ENCODE measurements around the gene KRABD2.
"Not testable (repeated sequence)": the region's sequence is repeated elsewhere in the genome, so short reads cannot be mapped to it uniquely, and the experiment has no call there.

The KRABD2 gene

DNA sequence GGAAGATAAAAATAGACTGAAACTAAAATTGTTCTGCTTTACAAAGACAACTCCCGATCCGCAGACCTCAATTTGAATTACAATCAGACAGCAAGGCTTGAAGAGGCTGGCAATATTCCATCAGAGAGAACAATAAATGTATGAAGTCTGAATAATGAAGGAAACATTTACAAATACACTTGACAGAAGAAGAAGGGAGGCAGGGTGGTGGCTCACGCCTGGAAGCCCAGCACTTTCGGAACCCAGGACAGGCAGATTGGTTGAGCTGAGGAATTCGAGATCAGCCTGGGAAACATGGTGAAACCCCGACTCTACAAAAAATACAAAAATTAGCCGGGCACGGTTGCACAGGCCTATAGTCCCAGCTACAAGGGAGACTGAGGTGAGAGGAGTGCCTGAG is 22.3 kb downstream of the KRABD2 start:
- in situ Hi-C loops (cut with MboI; ENCODE audit: low sequenced_read_pairs, unreplicated experiment) = no loop called here
- TF ChIP-seq, protein P1, sequence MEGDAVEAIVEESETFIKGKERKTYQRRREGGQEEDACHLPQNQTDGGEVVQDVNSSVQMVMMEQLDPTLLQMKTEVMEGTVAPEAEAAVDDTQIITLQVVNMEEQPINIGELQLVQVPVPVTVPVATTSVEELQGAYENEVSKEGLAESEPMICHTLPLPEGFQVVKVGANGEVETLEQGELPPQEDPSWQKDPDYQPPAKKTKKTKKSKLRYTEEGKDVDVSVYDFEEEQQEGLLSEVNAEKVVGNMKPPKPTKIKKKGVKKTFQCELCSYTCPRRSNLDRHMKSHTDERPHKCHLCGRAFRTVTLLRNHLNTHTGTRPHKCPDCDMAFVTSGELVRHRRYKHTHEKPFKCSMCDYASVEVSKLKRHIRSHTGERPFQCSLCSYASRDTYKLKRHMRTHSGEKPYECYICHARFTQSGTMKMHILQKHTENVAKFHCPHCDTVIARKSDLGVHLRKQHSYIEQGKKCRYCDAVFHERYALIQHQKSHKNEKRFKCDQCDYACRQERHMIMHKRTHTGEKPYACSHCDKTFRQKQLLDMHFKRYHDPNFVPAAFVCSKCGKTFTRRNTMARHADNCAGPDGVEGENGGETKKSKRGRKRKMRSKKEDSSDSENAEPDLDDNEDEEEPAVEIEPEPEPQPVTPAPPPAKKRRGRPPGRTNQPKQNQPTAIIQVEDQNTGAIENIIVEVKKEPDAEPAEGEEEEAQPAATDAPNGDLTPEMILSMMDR (IDR thresholded peaks at IDR 0.05; ENCODE audit: borderline replicate concordance, control extremely low read depth, extremely low read depth, insufficient read depth, missing control alignments) = no peak
- DNase-seq (ENCODE audit: low spot score) = no peak

DNA sequence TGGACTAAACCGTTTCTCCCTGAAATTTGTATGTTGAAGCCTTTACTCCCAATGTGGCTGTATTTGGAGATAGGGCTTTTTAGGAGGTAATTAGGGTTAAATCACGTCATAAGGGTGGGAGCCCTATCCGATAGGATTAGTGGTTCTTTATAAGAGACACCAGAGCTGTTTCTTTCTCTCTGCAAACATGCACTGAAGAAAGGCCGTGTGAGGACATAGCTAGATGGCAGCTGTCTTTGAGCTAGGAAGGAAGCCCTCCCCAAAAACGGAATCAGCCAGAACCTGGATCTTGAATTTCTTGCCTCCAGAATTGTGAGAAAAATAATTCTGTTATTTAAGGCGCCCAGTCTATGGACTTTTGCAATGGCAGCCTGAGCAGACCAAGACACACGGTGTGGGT is 22.8 kb downstream of the KRABD2 start:
- TF ChIP-seq, protein P1 (IDR thresholded peaks at IDR 0.05; ENCODE audit: borderline replicate concordance, control extremely low read depth, extremely low read depth, insufficient read depth, missing control alignments) = no peak
- in situ Hi-C loops (cut with MboI; ENCODE audit: low sequenced_read_pairs, unreplicated experiment) = no loop called here
- DNase-seq (ENCODE audit: low spot score) = no peak

DNA sequence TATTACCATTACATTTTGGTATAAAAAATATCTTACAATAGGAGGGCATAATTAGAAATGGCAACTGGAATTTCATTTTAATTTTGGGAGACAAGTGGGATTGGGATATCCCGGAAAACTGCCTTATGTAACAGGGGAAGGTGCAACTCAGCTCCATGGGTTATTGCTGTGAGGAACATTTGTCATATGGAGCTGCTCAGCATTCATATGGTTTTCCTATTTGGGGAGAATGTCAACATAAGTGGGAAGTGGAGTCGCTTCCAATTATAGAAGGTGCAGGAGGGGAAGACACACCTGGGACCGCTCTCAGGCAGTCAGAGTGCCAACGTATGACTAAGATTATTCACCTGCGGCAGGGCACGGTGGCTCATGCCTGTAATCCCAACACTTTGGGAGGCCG is 26.2 kb downstream of the KRABD2 start:
- no peak for DNase-seq (ENCODE audit: low spot score)
- TF ChIP-seq, protein P1 (IDR thresholded peaks at IDR 0.05; ENCODE audit: borderline replicate concordance, control extremely low read depth, extremely low read depth, insufficient read depth, missing control alignments) = no peak
- in situ Hi-C loops (cut with MboI; ENCODE audit: low sequenced_read_pairs, unreplicated experiment) = no loop called here

DNA sequence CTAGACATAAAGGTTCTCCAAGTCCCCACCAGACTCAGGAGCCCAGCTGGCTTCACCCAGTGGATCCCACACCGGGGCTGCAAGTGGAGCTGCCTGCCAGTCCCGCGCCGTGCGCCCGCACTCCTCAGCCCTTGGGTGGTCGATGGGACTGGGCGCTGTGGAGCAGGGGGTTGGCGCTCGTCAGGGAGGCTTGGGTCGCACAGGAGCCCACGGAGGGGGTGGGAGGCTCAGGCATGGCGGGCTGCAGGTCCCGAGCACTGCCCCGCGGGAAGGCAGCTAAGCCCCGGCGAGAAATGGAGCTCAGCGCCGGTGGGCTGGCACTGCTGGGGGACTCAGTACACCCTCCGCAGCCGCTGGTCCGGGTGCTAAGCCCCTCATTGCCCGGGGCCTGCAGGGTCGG is 29.5 kb downstream of the KRABD2 start:
- in situ Hi-C loops (cut with MboI; ENCODE audit: low sequenced_read_pairs, unreplicated experiment); DNase-seq (ENCODE audit: low spot score): not testable (repeated sequence)

DNA sequence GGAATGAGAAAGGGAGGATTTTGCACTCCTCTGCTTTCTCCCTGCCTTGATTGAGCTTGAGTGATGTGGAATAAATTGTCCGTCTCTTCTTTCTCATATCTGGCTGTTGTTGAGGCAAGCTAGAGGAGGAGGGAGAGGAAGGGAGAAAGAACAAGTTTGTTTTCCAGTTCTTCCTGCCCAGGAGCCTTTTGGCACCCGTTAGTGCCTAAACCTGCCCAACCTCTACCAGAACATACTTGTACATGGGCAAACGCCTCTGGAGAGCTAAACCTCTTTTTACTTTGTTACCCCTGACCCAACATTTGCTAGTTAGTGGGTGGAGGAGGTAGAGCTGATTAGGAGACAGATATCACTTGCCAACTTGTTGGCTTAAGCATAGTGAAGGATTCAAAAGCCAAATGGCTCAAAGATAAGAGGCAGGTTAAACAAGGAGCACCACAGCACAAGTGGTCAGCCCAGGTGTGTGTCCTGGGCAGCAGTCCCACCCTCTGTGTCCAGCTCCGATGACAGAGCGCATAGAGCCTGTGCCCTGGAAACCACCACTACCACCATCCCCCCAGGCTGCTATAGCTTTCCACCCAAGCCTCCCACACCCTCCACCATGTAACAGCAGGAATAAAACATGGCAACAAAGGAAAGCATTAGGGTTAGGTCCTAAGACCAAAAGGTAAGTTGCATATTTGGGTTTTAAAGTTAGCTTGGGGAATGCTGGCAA is 30.4 kb downstream of the KRABD2 start:
- DNase-seq (ENCODE audit: low spot score) = no peak
- in situ Hi-C loops (cut with MboI; ENCODE audit: low sequenced_read_pairs, unreplicated experiment) = no loop called here
- TF ChIP-seq, protein P1 (IDR thresholded peaks at IDR 0.05; ENCODE audit: borderline replicate concordance, control extremely low read depth, extremely low read depth, insufficient read depth, missing control alignments) = no peak

DNA sequence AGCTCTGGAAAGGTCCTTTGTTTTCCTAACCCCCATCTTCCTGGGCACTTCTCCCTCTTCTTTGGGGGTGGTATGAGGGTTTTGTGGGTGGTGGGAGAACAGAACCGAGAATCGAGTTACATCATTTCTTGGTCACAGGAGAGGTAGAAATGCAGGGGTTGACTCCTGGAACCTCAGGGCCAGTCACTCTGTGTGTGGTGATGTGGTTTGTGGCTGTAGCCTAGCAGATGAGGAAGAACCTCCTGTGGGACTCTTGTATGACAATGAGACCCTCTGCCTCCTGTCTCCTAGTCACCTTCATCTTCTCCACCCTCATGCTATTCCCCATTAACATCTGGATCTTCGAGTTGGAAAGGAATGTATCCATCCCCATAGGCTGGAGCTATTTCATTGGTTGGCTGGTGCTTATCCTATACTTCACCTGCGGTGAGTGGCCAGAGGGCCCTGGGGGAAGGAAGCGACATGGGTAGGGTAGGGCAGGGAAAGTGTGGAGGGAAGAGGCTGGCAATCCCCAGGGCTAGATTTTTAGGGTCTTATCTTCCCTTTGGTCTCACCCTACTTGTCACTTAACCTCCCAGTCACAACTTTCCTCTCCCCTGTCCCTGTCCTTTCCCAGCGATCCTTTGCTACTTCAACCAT is 31.3 kb downstream of the KRABD2 start:
- no peak for DNase-seq (ENCODE audit: low spot score)
- TF ChIP-seq, protein P1 (IDR thresholded peaks at IDR 0.05; ENCODE audit: borderline replicate concordance, control extremely low read depth, extremely low read depth, insufficient read depth, missing control alignments) = no peak
- in situ Hi-C loops (cut with MboI; ENCODE audit: low sequenced_read_pairs, unreplicated experiment) = no loop called here

DNA sequence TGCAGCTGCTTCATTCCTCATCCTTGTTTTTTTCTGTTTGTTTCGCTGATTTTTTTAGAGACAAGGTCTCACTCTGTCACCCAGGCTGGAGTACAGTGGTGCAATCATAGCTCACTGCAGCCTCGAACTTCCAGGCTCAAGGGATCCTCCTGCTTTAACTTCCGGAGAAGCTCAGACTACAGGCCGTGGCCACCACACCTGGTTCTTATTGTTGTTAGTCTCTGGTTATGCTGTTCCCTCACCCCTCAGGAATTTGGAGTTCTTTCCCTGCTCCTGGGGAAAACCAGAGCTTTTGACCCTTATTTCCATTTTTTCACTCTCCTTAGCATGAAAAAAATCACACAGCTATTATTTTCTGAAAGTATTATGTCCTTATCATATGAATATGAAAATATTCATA is 35.0 kb downstream of the KRABD2 start:
- no peak for DNase-seq (ENCODE audit: low spot score)
- TF ChIP-seq, protein P1 (IDR thresholded peaks at IDR 0.05; ENCODE audit: borderline replicate concordance, control extremely low read depth, extremely low read depth, insufficient read depth, missing control alignments) = no peak
- in situ Hi-C loops (cut with MboI; ENCODE audit: low sequenced_read_pairs, unreplicated experiment) = no loop called here

Data from GM13976 (cell line).